Measurements from ENCODE around the gene FAM240B.

Gene FAM240B

DNA sequence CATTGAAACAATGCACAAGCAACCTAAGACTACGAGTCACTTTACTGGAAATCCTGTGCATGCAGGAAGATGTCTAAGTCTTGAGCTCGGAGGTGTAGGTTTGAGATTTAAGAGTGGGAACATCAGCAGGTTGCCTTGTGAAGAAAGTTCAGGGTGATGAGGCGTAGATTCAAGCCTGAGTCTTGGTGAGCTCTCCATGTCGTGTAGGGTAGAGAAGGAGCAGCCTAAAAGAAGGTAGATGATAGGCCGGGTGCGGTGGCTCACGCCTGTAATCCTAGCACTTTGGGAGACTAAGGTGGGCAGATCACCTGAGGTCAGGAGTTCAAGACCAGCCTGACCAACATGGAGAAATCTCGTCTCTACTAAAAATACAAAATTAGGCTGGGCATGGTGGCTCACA, 69.4 kb downstream of the FAM240B start:
- TF ChIP-seq TEAD4 (IDR thresholded peaks at IDR 0.05) (no peak), ZBTB7A (IDR thresholded peaks at IDR 0.05; ENCODE audit: low read depth) (no peak)

DNA sequence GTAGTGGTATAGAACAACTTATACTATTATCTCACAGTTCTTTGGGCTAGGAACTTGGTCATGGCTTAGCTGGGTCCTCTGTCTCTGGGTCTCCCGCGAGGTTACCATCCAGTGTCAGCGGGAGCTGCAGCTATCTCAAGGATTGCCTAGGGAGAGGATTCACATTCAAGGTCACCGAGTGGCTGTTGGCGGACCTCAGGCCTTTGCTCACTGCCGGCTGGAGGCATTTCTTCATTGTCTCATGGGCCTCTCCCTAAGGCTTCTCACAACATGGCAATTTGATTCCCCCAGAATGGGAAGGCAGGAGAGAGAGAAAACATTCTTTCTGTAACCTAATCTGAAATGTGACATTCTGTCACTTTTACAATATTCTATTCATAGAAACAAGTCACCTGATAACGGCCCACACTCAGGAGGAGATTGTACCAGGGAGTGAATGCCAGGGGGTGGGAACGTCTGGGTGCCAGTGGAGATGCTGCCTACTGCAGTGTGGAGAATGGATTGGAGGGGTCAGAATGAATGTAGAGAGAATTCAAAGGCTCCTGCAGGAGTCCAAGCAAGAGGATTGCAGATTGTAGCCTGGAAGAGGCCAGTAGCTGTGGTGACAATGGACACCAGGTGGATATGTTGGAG, 70.1 kb downstream of the FAM240B start:
- TF ChIP-seq EP300 (IDR thresholded peaks at IDR 0.05; ENCODE audit: borderline replicate concordance) (no peak), TCF12 (IDR thresholded peaks at IDR 0.05; ENCODE audit: low read depth) (no peak), TEAD4 (IDR thresholded peaks at IDR 0.05) (no peak), NFIC (IDR thresholded peaks at IDR 0.05) (no peak), ZBTB7A (IDR thresholded peaks at IDR 0.05; ENCODE audit: low read depth) (no peak), CEBPB (IDR thresholded peaks at IDR 0.05) (no peak), YY1 (IDR thresholded peaks at IDR 0.05; ENCODE audit: low read depth) (no peak), FOXM1 (IDR thresholded peaks at IDR 0.05; ENCODE audit: borderline replicate concordance, low read depth) (no peak), CREB1 (IDR thresholded peaks at IDR 0.05; ENCODE audit: low read depth) (no peak), EGR1 (IDR thresholded peaks at IDR 0.05) (no peak), TAF1 (IDR thresholded peaks at IDR 0.05; ENCODE audit: low read depth) (no peak), RAD21 (IDR thresholded peaks at IDR 0.05; ENCODE audit: low read depth) (no peak)
- TF ChIP-seq, protein P1, sequence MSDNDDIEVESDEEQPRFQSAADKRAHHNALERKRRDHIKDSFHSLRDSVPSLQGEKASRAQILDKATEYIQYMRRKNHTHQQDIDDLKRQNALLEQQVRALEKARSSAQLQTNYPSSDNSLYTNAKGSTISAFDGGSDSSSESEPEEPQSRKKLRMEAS (IDR thresholded peaks at IDR 0.05), result no peak
- TF ChIP-seq, protein P2, sequence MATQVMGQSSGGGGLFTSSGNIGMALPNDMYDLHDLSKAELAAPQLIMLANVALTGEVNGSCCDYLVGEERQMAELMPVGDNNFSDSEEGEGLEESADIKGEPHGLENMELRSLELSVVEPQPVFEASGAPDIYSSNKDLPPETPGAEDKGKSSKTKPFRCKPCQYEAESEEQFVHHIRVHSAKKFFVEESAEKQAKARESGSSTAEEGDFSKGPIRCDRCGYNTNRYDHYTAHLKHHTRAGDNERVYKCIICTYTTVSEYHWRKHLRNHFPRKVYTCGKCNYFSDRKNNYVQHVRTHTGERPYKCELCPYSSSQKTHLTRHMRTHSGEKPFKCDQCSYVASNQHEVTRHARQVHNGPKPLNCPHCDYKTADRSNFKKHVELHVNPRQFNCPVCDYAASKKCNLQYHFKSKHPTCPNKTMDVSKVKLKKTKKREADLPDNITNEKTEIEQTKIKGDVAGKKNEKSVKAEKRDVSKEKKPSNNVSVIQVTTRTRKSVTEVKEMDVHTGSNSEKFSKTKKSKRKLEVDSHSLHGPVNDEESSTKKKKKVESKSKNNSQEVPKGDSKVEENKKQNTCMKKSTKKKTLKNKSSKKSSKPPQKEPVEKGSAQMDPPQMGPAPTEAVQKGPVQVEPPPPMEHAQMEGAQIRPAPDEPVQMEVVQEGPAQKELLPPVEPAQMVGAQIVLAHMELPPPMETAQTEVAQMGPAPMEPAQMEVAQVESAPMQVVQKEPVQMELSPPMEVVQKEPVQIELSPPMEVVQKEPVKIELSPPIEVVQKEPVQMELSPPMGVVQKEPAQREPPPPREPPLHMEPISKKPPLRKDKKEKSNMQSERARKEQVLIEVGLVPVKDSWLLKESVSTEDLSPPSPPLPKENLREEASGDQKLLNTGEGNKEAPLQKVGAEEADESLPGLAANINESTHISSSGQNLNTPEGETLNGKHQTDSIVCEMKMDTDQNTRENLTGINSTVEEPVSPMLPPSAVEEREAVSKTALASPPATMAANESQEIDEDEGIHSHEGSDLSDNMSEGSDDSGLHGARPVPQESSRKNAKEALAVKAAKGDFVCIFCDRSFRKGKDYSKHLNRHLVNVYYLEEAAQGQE (IDR thresholded peaks at IDR 0.05; ENCODE audit: low read depth), result no peak
- TF ChIP-seq, protein P3, sequence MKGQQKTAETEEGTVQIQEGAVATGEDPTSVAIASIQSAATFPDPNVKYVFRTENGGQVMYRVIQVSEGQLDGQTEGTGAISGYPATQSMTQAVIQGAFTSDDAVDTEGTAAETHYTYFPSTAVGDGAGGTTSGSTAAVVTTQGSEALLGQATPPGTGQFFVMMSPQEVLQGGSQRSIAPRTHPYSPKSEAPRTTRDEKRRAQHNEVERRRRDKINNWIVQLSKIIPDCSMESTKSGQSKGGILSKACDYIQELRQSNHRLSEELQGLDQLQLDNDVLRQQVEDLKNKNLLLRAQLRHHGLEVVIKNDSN (IDR thresholded peaks at IDR 0.05), result no peak

DNA sequence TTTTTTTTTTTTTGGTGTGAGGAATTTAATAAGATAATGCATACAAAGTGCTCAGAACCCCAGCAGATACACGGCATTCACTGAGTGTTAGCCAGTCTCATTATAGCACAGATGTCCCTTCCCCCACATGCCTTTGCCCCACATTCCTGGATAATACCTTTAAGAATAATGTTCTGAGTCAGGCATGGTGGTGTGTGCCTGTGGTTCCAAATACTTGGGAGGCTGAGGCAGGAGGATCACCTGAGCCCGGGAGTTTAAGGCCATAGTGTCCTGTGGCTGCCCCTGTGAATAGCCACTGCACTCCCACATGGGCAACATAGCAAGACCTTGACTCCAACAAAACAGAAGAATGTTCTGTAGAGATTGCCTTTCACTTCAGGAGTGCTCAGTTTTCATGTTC, 75.3 kb downstream of the FAM240B start:
- TF ChIP-seq RAD21 (IDR thresholded peaks at IDR 0.05; ENCODE audit: low read depth), result no peak
- TF ChIP-seq TEAD4 (IDR thresholded peaks at IDR 0.05), result no peak
- no peak for TF ChIP-seq YY1 (IDR thresholded peaks at IDR 0.05; ENCODE audit: low read depth)
- no peak for TF ChIP-seq EP300 (IDR thresholded peaks at IDR 0.05; ENCODE audit: borderline replicate concordance)
- TF ChIP-seq TCF12 (IDR thresholded peaks at IDR 0.05; ENCODE audit: low read depth), result no peak
- TF ChIP-seq, protein P2 (IDR thresholded peaks at IDR 0.05; ENCODE audit: low read depth), result no peak
- TF ChIP-seq CEBPB (IDR thresholded peaks at IDR 0.05), result no peak
- TF ChIP-seq NFIC (IDR thresholded peaks at IDR 0.05), result no peak
- no peak for TF ChIP-seq FOXM1 (IDR thresholded peaks at IDR 0.05; ENCODE audit: borderline replicate concordance, low read depth)
